HEK293 (cell line): Measurements from ENCODE around the gene CDYL.

Experiments used
- CTCF ChIA-PET: fragments of 350-600 bp; formaldehyde crosslinking; extraction: SDS; loops from one replicate; lab custom pipeline; 2021; ENCODE audit warnings: antibody characterized with exemption; lab: Yijun Ruan, JAX
- POLR2A ChIA-PET: fragments of 300-600 bp; formaldehyde crosslinking; extraction: SDS; loops from one replicate; lab custom pipeline; 2020; ENCODE audit warnings: antibody characterized with exemption, inconsistent platforms; lab: Yijun Ruan, JAX
- H3K27ac ChIP-seq: fragments of 200-500 bp; sonication (Bioruptor generic); 2 replicates; pipeline ENCODE4 v1.5.1; 2014; ENCODE audit warnings: low read depth, low read length, control low read depth, inconsistent platforms; ENCODE audit errors: extremely low read depth
- H3K36me3 ChIP-seq, 2 experiments: fragments of 200-500 bp in 1 of 2; sonication (Bioruptor generic) in 1 of 2; 1 replicate in 1 of 2; 2 replicates in 1 of 2; pipeline ENCODE4 v1.5.1; 2014 to 2017; ENCODE audit warnings: inconsistent platforms in 2 of 2, low read length in 2 of 2; ENCODE audit not compliant: control insufficient read depth in 2 of 2, insufficient read depth in 1 of 2
- H3K4me1 ChIP-seq: fragments of 200-500 bp; sonication (Bioruptor generic); 2 replicates; pipeline ENCODE4 v1.5.1; 2014; ENCODE audit warnings: mild to moderate bottlenecking, low read length, inconsistent platforms; ENCODE audit not compliant: control insufficient read depth, insufficient read depth
- H3K4me3 ChIP-seq: 2 replicates; pipeline ENCODE4 v1.5.1; 2011; ENCODE audit warnings: low read depth, mild to moderate bottlenecking, control low read depth, low read length, moderate library complexity
- H3K9me3 ChIP-seq: fragments of 200-500 bp; sonication (Bioruptor generic); 2 replicates; pipeline ENCODE4 v1.5.1; 2014; ENCODE audit warnings: low read depth, low read length, inconsistent platforms; ENCODE audit not compliant: control insufficient read depth, insufficient read depth
- ATF2 ChIP-seq: fragments of 450-650 bp; formaldehyde crosslinking; IDR thresholded peaks from 2 replicates; pipeline ENCODE4 v1.5.1; 2016; ENCODE audit warnings: missing biosample characterization, missing genetic modification characterization, low read depth
- GLI4 ChIP-seq: fragments of 450-650 bp; formaldehyde crosslinking; IDR thresholded peaks from 2 replicates; pipeline ENCODE4 v1.5.1; 2016; ENCODE audit warnings: missing biosample characterization, missing genetic modification characterization
- INSM2 ChIP-seq: fragments of 450-650 bp; formaldehyde crosslinking; IDR thresholded peaks from 2 replicates; pipeline ENCODE4 v1.5.1; 2016; ENCODE audit warnings: missing biosample characterization, missing genetic modification characterization
- KLF8 ChIP-seq: fragments of 450-650 bp; formaldehyde crosslinking; IDR thresholded peaks from 2 replicates; pipeline ENCODE4 v1.5.1; 2016; ENCODE audit warnings: missing biosample characterization, missing genetic modification characterization
- SP2 ChIP-seq: fragments of 450-650 bp; formaldehyde crosslinking; IDR thresholded peaks from 2 replicates; pipeline ENCODE4 v1.5.1; 2016; ENCODE audit warnings: missing biosample characterization, missing genetic modification characterization
- SP3 ChIP-seq: fragments of 450-650 bp; formaldehyde crosslinking; IDR thresholded peaks from 2 replicates; pipeline ENCODE4 v1.5.1; 2016; ENCODE audit warnings: missing biosample characterization, missing genetic modification characterization
- WT1 ChIP-seq: fragments of 450-650 bp; formaldehyde crosslinking; IDR thresholded peaks from 2 replicates; pipeline ENCODE4 v1.5.1; 2016; ENCODE audit warnings: missing biosample characterization, missing genetic modification characterization
- ZBTB11 ChIP-seq: fragments of 450-650 bp; formaldehyde crosslinking; conservative IDR thresholded peaks from 2 replicates; pipeline ENCODE4 v1.5.1; 2016; ENCODE audit warnings: low read depth, missing biosample characterization, missing genetic modification characterization
- ZBTB7A ChIP-seq: fragments of 450-650 bp; formaldehyde crosslinking; IDR thresholded peaks from 2 replicates; pipeline ENCODE4 v1.5.1; 2016; ENCODE audit warnings: low read depth, missing biosample characterization, missing genetic modification characterization
- ZBTB8A ChIP-seq: fragments of 450-650 bp; formaldehyde crosslinking; IDR thresholded peaks from 2 replicates; pipeline ENCODE4 v1.5.1; 2016; ENCODE audit warnings: missing biosample characterization, missing genetic modification characterization
- ZNF140 ChIP-seq: fragments of 450-650 bp; formaldehyde crosslinking; IDR thresholded peaks from 2 replicates; pipeline ENCODE4 v1.5.1; 2016; ENCODE audit warnings: missing biosample characterization, missing genetic modification characterization
- ZNF23 ChIP-seq: fragments of 450-650 bp; formaldehyde crosslinking; IDR thresholded peaks from 2 replicates; pipeline ENCODE4 v1.5.1; 2016; ENCODE audit warnings: missing biosample characterization, missing genetic modification characterization, borderline replicate concordance
- ZNF266 ChIP-seq: fragments of 450-650 bp; formaldehyde crosslinking; IDR thresholded peaks from 2 replicates; pipeline ENCODE4 v1.5.1; 2016; ENCODE audit warnings: missing biosample characterization, missing genetic modification characterization, low read depth
- ZNF335 ChIP-seq: fragments of 450-650 bp; formaldehyde crosslinking; conservative IDR thresholded peaks from 2 replicates; pipeline ENCODE4 v1.5.1; 2016; ENCODE audit warnings: missing biosample characterization, missing genetic modification characterization
- ZNF362 ChIP-seq: fragments of 450-650 bp; formaldehyde crosslinking; IDR thresholded peaks from 2 replicates; pipeline ENCODE4 v1.5.1; 2016; ENCODE audit warnings: missing biosample characterization, missing genetic modification characterization
- ZNF426 ChIP-seq: fragments of 450-650 bp; formaldehyde crosslinking; IDR thresholded peaks from 2 replicates; pipeline ENCODE4 v1.5.1; 2017; ENCODE audit warnings: missing biosample characterization, missing genetic modification characterization, mild to moderate bottlenecking, inconsistent platforms, moderate library complexity
- ZNF501 ChIP-seq: fragments of 450-650 bp; formaldehyde crosslinking; IDR thresholded peaks from 2 replicates; pipeline ENCODE4 v1.5.1; 2016; ENCODE audit warnings: missing biosample characterization, missing genetic modification characterization
- ZNF549 ChIP-seq: fragments of 450-650 bp; IDR thresholded peaks from 2 replicates; pipeline ENCODE4 v1.5.1; 2018; ENCODE audit warnings: missing biosample characterization, missing genetic modification characterization, mild to moderate bottlenecking, inconsistent platforms, moderate library complexity
- ZNF560 ChIP-seq: fragments of 450-650 bp; formaldehyde crosslinking; IDR thresholded peaks from 2 replicates; pipeline ENCODE4 v1.5.1; 2017; ENCODE audit warnings: missing biosample characterization, missing genetic modification characterization, borderline replicate concordance
- ZNF596 ChIP-seq: fragments of 450-650 bp; IDR thresholded peaks from 2 replicates; pipeline ENCODE4 v1.5.0; 2018; ENCODE audit warnings: missing biosample characterization, mild to moderate bottlenecking, missing genetic modification characterization, moderate library complexity
- ZNF660 ChIP-seq: fragments of 450-650 bp; IDR thresholded peaks from 2 replicates; pipeline ENCODE4 v1.5.1; 2018; ENCODE audit warnings: missing biosample characterization, mild to moderate bottlenecking, missing genetic modification characterization
- ZNF664 ChIP-seq: fragments of 450-650 bp; formaldehyde crosslinking; IDR thresholded peaks from 2 replicates; pipeline ENCODE4 v1.5.1; 2016; ENCODE audit warnings: missing biosample characterization, missing genetic modification characterization
- ZNF670 ChIP-seq: fragments of 450-650 bp; formaldehyde crosslinking; IDR thresholded peaks from 2 replicates; pipeline ENCODE4 v1.5.1; 2016; ENCODE audit warnings: missing biosample characterization, missing genetic modification characterization, low read depth
- ZNF701 ChIP-seq: fragments of 450-650 bp; formaldehyde crosslinking; IDR thresholded peaks from 2 replicates; pipeline ENCODE4 v1.5.1; 2016; ENCODE audit warnings: missing biosample characterization, missing genetic modification characterization
- ZNF707 ChIP-seq: fragments of 450-650 bp; formaldehyde crosslinking; IDR thresholded peaks from 2 replicates; pipeline ENCODE4 v1.5.1; 2016; ENCODE audit warnings: missing biosample characterization, missing genetic modification characterization
- ZNF76 ChIP-seq: fragments of 450-650 bp; formaldehyde crosslinking; IDR thresholded peaks from 2 replicates; pipeline ENCODE4; 2016; ENCODE audit warnings: low read depth, missing biosample characterization, missing genetic modification characterization, borderline replicate concordance

The CDYL gene

GRCh38 chr6:4776131-4776492 is at the start of gene CDYL:
TSS of gene CDYL (plus strand) at chr6:4776404. CDS start at chr6:4776784, 380 bp downstream.
- no peaks in the 10 kb centered on the region for H3K36me3 ChIP-seq
- ChIA-PET CTCF (interaction anchor here (1.0 kb wide), 1 partner anchor 461 kb away, joined by 3 read pairs; no protein-coding TSS in a partner anchor), POLR2A (interaction anchor here (0.8 to 3.1 kb wide), 6 partner anchors 10 to 457 kb away, joined by 4 to 17 read pairs (median 4); partner anchors contain the start of gene RPP40)
- TF ChIP-seq ZBTB7A (tag by site-specific recombination) = no peak
- TF ChIP-seq GLI4 = no peak
- TF ChIP-seq ATF2 (tag by site-specific recombination) = no peak
- TF ChIP-seq SP3 (tag by site-specific recombination) = no peak
- no peaks in the 10 kb centered on the region for H3K9me3 ChIP-seq
- peak within 1 kb of the TSS; percentile 76; the same call in 1 of the 2 replicates for H3K27ac ChIP-seq
- peak within 1 kb of the TSS; percentile 55 for H3K4me3 ChIP-seq
- peaks cover 7% of the 10 kb centered on the region for H3K4me1 ChIP-seq

GRCh38 chr6:4726645-4727044 is 49.6 kb upstream of the CDYL start:
- Histone ChIP-seq H3K27ac (no peak overlapping the region), H3K36me3 (no peaks in the 10 kb centered on the region), H3K4me1 (no peaks in the 10 kb centered on the region), H3K9me3 (no peaks in the 10 kb centered on the region), H3K4me3 (no peak overlapping the region)
- POLR2A ChIA-PET = interaction anchor here (0.6 kb wide), 1 partner anchor 252 kb away, joined by 3 read pairs; no protein-coding TSS in a partner anchor
- CTCF ChIA-PET = interaction anchor here (0.5 to 1.3 kb wide), 5 partner anchors 27 to 204 kb away, joined by 3 to 6 read pairs (median 3); no protein-coding TSS in a partner anchor
- TF ChIP-seq INSM2 (tag by site-specific recombination) = no peak
- TF ChIP-seq ZNF335 (tag by site-specific recombination) = no peak
- no peak for TF ChIP-seq ZNF701 (tag by site-specific recombination)
- no peak for TF ChIP-seq ZNF76
- TF ChIP-seq ZNF362 (tag by site-specific recombination) = no peak
- no peak for TF ChIP-seq ZNF596 (tag by site-specific recombination)
- TF ChIP-seq ZNF501 = no peak
- TF ChIP-seq SP2 (tag by site-specific recombination) = no peak
- TF ChIP-seq WT1 (tag by site-specific recombination) = no peak

GRCh38 chr6:4727217-4727616 is 49.0 kb upstream of the CDYL start:
- no peaks in the 10 kb centered on the region for H3K9me3 ChIP-seq
- ChIA-PET POLR2A (no interaction called here), CTCF (interaction anchor here (0.8 to 1.3 kb wide), 2 partner anchors 117 to 122 kb away, joined by 3 to 6 read pairs; no protein-coding TSS in a partner anchor)
- no peaks in the 10 kb centered on the region for H3K36me3 ChIP-seq
- no peaks in the 10 kb centered on the region for H3K4me1 ChIP-seq
- no peak overlapping the region for H3K4me3 ChIP-seq
- no peak overlapping the region for H3K27ac ChIP-seq
- TF ChIP-seq ZBTB11 (no peak), ZNF670 (tag by site-specific recombination) (no peak), KLF8 (no peak), ZNF660 (no peak), ZBTB8A (tag by site-specific recombination) (no peak), ZNF549 (tag by site-specific recombination) (no peak), ZNF560 (tag by site-specific recombination) (no peak), WT1 (tag by site-specific recombination) (no peak), SP2 (tag by site-specific recombination) (no peak), ZNF707 (tag by site-specific recombination) (no peak), ZNF664 (no peak), ZNF140 (tag by site-specific recombination) (no peak), ZNF23 (tag by site-specific recombination) (no peak), ZNF266 (tag by site-specific recombination) (no peak), ZNF426 (tag by site-specific recombination) (no peak)
